C1 segment of cervical spinal cord (tissue), 14 donors: ENCODE measurements around the gene MME.
A peak's percentile ranks its signal among the peaks of the same experiment; 100 is the strongest.

Experiments
- DNase-seq, 14 donors: peaks; one replicate each; lab custom pipeline; 2025; lab: John Stamatoyannopoulos, UW

MME gene

DNA sequence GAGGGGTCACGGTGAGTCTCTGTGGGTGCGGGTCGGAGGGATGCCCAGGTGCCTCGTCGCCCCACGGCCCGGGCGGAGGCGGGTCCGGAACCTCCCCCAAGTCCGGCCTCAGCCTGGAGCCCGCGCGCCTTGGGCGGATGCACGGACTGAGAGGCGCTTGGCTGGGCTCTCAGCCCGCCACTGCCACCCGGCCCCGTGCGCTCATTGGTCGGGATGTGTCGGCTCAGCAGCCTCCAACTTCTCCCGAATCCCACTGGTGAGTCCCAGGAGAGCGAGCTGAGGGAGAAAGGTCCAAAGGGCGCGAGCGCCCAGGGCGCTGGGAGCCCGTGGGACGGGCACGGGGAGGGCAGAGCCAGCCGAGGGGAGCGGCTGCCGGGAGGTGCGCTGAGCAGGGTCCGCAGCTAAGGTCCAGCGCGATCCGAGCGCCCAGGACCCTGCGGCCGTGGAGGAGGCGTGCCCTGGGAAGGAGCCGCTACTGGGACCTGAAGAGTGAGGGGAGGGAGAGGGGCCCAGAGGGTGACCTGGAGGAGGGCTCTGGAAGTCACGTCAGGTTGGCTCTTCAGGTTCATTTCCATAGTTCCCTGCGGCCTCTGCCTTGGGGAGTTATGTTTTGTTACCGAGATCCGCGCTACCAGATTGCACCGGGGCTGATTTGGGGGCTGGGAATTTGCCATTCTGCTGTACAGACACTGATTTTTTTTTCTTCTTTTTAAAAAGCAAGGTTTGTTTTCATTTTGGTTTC lies at the start of gene MME:
Gene MME, plus strand, starts transcription at position 574 of the 742 bp plus-strand sequence. CDS start 3,849 bp downstream, outside the sequence.
- DNase-seq: peak in 3 of 14 donors; percentile 2 to 7 (median 2)

GRCh38 chr3:155031186-155031585 lies 48.9 kb upstream of the MME start:
- DNase-seq: no peak

DNA sequence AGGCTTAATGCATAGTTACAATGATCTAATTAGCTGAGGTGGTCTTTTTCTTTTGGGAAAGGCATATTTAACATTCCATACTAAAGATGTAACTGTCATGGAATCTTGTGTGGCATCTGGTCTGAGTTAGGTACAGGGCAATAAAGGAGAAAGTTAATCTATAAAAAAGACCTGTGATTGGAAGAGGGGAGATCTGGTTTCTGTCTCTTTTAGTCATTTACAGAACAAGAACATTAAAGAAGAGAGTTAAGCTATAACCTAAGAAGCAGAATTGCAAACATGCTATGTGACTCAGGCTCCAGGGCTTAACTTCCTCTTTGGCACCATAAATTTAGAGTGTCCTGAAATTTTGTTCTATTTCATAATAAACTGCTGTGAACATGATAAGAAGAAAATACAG lies 47.2 kb upstream of the MME start:
- no peak for DNase-seq

DNA sequence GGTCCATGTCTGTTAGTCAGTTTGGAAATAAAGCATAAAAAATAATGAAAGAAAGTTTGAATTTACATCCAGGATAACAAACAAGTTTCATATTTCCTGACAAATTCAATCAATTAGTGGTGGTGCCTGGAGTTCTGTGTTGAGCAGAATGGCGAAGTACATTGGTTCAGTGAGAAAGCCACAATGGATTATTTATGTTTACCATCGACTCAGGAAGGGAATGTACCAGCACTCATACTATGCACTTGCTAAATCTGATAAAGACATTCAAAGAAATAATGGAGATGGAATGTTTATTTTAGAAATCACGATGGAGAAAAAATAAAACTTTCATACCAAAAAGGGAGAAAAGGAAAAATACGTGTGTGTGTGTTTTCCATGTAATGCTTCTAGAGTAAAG lies 45.3 kb upstream of the MME start:
- no peak for DNase-seq

DNA sequence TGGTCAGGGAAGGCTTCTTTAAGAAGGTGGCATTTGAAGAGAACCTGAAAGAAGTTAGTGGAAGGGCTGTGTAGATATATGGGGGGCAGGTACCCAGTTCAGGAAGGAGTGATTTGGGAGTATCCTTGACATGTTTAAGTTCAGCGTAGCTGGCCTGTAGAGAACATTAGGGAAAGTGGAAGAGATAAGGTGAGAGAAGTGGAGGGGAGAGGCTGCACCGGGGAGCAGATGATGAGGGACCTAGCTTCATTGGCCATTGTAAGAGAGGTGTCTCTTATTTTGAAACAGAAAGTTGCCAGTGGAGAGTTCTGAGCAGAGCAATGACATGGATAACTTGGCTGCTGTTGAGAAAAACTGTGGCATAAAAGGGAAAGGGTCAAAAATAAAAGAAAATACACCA lies 44.6 kb upstream of the MME start:
- no peak for DNase-seq

- no peak for DNase-seq
These were observed 42.5 kb upstream of the MME start for GRCh38 chr3:155037508-155038202.

- no peak for DNase-seq
These were observed 41.9 kb upstream of the MME start for GRCh38 chr3:155038203-155038554.

DNA sequence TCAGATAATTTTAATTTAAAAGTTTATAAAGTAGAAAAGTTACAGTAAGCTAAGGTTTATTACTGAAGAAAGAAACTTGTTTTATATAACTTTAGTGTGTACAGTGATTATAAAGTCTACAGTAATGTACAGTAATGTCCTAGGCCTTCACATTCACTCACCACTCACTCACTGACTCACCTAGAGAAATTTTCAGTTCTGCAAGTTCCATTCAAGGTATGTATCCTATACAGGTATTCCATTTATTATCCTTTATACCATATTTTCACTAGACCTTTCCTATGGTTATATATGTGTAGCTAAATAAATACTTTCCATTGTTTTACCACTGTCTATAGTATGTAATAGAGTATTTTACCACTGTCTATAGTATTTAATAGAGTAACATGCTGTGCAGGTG lies 33.2 kb upstream of the MME start:
- DNase-seq: no peak

DNA sequence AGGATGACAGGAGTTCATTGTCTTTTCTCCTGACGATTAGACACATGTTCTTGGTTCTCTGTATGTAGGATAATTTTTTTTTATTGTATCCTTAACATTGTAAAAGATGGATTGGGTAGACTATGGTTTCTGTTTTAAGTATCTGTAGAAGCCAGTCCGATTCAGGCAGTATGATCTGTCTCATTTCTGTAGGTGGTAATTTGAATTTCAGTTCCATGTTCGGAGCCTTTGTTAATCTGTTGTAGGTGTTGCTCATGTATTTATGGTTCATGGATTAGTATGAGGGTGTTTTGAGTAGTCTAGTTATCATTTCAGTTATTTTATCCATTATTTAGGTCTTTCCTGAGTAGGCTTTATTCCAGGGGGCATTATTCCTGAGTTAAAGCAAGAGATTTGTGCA lies 32.4 kb upstream of the MME start:
- DNase-seq: no peak

GRCh38 chr3:155049959-155050358 lies 30.2 kb upstream of the MME start:
- no peak for DNase-seq

DNA sequence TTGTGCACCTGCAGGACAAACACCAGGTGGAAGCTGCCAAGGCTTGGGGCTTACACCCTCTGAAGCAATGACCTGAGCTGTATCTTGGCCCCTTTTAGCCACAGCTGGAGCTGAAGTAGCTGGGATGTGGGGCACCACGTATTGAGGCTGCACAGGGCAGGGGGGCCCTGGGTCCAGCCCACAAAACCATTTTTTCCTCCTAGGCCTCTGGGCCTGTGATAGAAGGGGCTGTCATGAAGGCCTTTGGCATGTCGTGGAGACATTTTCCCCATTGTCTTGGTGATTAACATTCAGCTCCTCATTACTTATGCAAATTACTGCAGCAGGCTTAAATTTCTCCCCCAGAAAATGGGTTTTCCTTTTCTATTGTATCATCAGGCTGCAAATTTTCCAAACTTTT lies 27.6 kb upstream of the MME start:
- DNase-seq: no peak

DNA sequence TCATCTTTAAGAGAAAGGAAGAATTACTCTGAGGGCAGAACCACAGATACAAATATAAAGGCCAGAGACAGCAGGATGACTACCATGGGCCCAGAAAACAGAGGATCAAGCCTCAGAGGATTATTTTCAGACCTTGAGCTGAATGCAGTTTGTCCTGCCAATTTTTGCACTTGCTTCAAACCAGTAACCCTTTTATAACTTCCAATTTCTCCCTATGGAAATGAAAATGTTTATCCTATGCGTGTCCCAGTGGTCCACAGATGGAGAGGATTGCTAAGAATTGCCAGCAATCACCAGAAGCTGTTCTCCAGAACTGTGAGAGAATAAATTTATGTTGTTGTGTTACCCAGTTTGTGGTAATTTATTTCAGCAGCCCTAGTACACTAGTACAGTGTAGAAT lies 26.4 kb upstream of the MME start:
- no peak for DNase-seq

DNA sequence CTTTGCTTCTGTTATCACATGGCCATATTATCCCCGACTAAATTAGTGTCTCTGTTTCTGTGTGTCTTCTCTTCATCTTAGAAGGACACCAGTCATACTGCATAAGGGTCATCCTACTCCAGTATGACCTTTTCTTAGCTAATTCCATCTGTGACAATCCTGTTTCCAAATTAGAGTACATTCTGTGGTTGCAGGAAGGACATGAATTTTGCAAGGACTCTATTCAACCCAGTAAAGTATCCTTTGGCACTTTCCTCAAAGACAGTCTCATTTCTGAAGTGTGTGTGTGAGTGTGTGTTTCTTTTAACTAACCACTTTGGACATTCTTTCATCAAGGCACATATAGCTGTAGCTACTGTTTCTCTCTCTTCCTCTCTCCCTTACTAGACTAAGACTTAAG lies 15.2 kb upstream of the MME start:
- DNase-seq: no peak

- DNase-seq: no peak
These were observed 14.6 kb upstream of the MME start for GRCh38 chr3:155065537-155065936.

- DNase-seq: no peak
These were observed 10.4 kb upstream of the MME start for GRCh38 chr3:155069729-155070128.

DNA sequence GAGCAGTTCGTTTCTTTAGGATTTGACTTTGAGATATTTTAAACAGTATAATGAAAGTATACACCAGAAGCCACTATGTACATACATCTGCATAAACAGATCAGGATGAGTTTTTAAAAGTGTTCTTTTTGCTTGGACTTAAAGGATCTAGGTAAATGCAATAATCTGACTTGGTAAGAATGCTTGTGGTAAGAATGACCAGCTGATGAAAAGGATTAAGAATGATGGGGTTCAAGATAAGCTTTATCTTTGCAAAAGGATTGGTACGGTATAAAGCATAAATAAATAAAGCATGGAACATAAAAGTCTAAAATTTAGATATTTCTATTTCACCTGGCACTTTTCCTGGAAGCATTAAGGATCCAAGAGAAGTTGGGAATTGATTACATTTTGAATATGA lies 9.8 kb upstream of the MME start:
- DNase-seq: no peak

DNA sequence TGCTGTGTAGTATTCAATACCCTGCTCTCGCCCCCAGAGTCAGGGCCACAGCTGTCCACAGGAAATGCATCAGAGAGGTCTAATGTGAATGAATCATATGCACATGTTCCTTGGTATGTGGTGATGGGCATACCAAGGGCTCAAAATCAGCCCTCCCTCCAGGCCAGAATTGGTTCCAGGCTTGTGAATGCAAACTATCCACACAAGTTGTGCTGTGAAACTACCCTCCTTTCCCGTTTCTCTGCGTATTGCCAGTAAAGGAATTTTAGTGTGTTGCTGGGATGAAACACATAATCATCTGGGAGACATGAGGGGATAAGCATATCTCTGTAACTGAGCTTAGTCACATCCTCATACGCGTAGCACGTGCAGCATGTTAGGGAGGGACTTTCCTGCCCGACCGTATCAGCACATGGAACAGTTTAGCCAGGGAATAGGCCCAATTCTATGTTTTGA lies 9.2 kb upstream of the MME start:
- no peak for DNase-seq

GRCh38 chr3:155075200-155075599 lies 4.9 kb upstream of the MME start:
- no peak for DNase-seq

- no peak for DNase-seq
These were observed 3.2 kb upstream of the MME start for GRCh38 chr3:155076888-155077287.

DNA sequence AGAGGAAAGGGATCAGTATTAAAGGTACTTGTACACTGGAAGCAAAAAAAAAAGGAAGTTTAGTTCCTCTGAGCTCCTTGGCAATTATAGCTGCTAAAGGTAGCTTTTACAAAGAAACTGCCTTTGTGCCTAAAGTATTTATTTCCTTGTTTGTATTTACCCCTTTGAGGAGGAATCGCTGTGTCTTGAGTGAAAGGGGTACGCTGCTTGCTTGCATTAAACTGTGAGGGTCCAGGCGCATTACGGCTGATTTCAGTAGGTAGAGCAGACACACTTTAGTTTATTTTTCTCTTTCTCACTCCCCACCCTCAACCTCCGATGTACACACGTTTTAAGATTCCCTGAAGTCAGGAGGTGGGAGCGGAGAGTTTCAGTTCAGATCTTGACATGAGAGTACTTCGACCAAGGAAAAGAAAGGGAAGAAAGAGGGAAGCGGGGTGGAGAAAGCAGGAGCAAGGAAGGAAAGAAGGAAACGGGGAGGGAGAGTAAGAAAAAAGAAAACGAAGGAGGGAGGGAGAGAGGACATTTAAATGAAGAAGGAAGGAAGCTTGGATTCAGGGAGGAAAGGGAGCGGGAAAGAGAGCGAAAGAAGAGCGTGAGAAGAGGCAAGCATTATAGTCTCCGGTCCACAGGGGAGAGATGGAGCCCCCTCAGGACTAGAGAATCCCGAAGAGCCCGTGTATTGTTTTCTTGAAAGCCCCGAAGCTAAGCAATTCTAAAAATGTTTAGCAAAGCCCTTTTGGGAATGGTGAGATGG lies 1.2 kb upstream of the MME start:
- no peak for DNase-seq

DNA sequence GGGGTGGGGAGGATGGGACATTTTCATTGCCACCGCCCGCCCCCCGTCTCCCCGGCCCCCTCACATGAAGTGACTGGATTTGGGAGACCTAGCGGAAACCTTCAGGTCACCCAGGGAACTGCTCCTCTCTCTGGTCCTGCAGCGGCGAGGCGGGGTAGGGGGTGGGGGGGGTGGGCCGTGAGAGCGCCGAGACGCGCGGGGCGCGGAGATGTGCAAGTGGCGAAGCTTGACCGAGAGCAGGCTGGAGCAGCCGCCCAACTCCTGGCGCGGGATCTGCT lies 712 bp upstream of the MME start:
- DNase-seq: no peak

DNA sequence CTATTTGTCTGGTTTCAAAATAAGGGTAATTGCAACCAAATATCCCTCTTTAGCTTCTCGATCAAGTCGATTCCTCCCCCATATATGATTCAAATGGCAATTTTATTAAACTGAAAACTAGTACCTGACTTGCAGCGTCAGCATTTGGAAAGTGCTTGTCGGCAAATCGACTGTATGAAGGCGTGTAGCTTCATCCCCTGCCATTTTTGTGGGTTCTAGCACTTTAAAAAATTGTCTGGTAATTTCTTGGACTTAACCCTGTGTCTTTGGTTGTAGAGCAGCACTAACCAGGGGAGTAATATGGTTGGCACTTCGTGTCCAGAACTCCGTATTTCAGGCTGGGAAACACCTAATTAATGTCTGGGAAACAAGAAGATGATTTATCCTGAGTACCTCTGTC lies 573 bp downstream of the MME start:
- peak in 1 of 14 donors; percentile 6 for DNase-seq

DNA sequence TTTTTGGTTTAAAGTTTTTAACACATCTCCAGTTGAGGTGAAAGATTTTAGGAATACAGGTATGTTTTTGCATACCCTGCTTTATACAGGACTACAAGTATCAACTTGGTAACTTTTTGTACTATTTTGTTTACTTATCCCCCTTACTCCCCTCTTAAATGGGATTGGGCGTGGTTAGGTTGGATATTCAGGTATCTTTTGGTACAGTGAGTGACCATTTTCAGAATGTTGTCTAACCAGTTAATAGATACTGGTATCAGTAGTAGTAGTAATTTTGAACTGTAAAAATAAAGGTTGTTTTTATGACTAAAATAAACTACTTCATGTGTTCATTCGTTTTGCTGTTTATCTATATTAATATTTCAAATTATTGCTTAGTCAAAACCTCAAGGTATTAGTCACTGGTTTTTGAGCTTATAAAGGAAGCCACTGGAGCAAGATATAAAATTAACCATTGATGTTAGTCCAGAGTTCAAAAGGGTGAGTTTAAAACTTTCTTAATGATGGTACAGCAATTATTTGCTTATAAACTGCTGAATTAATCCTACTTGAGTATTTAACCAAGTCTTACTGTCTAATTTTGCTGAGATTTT lies 3.3 kb downstream of the MME start:
- DNase-seq: no peak
